Testis (tissue), 3 donors: ENCODE data around the gene ALS2CL. TPM values are rescaled to one million over a fixed set of nuclear protein-coding genes. Genes with fewer than 3 reads are reported as not detected.

Source experiments
- DNase-seq: peaks from one replicate; pipeline ENCODE4 v3.0.0-alpha.2; 2019
- H3K27ac ChIP-seq, 2 donors: fragments of 200-600 bp; sonication (generic); one replicate each; pipeline ENCODE4 v1.5.1; 2019
- H3K27me3 ChIP-seq: fragments of 200-600 bp; sonication (generic); one replicate; pipeline ENCODE4 v1.5.1; 2019
- H3K36me3 ChIP-seq: fragments of 200-600 bp; sonication (generic); one replicate; pipeline ENCODE4 v1.5.1; 2017; ENCODE audit warnings: low read depth; ENCODE audit errors: missing control alignments
- H3K4me1 ChIP-seq: fragments of 200-600 bp; sonication (generic); one replicate; pipeline ENCODE4 v1.5.1; 2019
- H3K4me3 ChIP-seq, 2 donors: fragments of 200-600 bp; sonication (generic); one replicate each; pipeline ENCODE4 v1.5.1; 2017 to 2019
- H3K9me3 ChIP-seq: fragments of 200-600 bp; sonication (generic); one replicate; pipeline ENCODE4 v1.5.1; 2017
- POLR2A ChIP-seq: fragments of 450-650 bp; IDR thresholded peaks from one replicate; pipeline ENCODE4 v1.6.1; 2017; ENCODE audit warnings: antibody characterized with exemption, mild to moderate bottlenecking, moderate library complexity
- WGBS, 2 donors: methylation state at CpG; one replicate each; pipeline ENCODE4 v1.1.5; 2018; 5-methylcytosine and 5-hydroxymethylcytosine counted together
- intact Hi-C: fragments of 100-400 bp; cut with DNase I; formaldehyde crosslinking; loops from one replicate; pipeline ENCODE4 v1.15.1; 2023; ENCODE audit warnings: low total_unique reads
- polyA plus RNA-seq: library from polyadenylated mRNA; stranded (reverse); fragments of 350-450 nt; fragmentation: Illumina TruSeq; extraction: RNeasy Lipid Tissue Mini Kit (QIAGEN cat#74804); gene quantifications from one replicate; pipeline ENCODE4 v1.2.3, GENCODE V29; 2014; ENCODE audit warnings: low read depth, low replicate concordance; ENCODE audit not compliant: insufficient read depth
- total RNA-seq, 2 donors: library from RNA; depleted of rRNA; stranded (reverse); fragments of >200 nt; gene quantifications; one replicate each; pipeline ENCODE4 v1.2.3, GENCODE V29; 2016
- TF ChIP-seq, protein P1 (sequence below), 3 experiments: fragments of 450-650 bp in 2 of 3; fragments of 200-600 bp in 1 of 3; sonication (generic) in 1 of 3; IDR thresholded peaks; one replicate each; pipeline ENCODE4 v1.5.1; 2016 to 2019; ENCODE audit warnings: antibody characterized with exemption in 3 of 3, mild to moderate bottlenecking in 2 of 3, moderate library complexity in 1 of 3

ALS2CL gene
- total and polyA plus RNA-seq, 3 donors from 2014 or later, result 4.4 to 11.2 (median 5.4) TPM

DNA sequence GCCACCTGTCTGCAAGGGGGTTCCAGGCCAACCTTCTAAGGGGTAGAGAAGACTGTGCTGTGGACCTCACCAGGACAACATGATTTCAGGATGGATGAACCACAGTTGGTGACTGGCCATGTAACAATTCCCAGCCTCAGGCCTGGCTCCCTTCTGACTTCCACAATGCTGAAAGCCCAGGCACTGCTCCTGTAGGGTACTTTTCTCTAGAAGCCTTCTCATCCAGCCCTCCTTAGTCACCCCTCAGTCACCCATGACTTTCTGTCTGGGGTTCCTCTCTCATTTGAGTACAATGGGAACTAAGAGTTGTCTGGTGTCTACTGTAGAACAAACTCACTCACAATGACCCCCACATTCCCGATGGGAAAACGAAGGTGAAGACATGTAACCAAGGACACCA lies 8.6 kb downstream of the ALS2CL start:
- TF ChIP-seq, protein P1, sequence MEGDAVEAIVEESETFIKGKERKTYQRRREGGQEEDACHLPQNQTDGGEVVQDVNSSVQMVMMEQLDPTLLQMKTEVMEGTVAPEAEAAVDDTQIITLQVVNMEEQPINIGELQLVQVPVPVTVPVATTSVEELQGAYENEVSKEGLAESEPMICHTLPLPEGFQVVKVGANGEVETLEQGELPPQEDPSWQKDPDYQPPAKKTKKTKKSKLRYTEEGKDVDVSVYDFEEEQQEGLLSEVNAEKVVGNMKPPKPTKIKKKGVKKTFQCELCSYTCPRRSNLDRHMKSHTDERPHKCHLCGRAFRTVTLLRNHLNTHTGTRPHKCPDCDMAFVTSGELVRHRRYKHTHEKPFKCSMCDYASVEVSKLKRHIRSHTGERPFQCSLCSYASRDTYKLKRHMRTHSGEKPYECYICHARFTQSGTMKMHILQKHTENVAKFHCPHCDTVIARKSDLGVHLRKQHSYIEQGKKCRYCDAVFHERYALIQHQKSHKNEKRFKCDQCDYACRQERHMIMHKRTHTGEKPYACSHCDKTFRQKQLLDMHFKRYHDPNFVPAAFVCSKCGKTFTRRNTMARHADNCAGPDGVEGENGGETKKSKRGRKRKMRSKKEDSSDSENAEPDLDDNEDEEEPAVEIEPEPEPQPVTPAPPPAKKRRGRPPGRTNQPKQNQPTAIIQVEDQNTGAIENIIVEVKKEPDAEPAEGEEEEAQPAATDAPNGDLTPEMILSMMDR (IDR thresholded peaks at IDR 0.05), result no peak
- no peak for TF ChIP-seq POLR2A
- intact Hi-C loops, result no loop called here
- no peak overlapping the region for H3K4me3 ChIP-seq
- H3K4me1 ChIP-seq, result no peaks in the 10 kb centered on the region
- H3K27me3 ChIP-seq, result no peaks in the 10 kb centered on the region
- WGBS, 2 donors, result 70 to 92% methylated on average over 2 of the region's 2 CpGs
- DNase-seq, result no peak
- H3K27ac ChIP-seq, result no peak overlapping the region
- H3K36me3 ChIP-seq, result no peaks in the 10 kb centered on the region
- no peaks in the 10 kb centered on the region for H3K9me3 ChIP-seq

DNA sequence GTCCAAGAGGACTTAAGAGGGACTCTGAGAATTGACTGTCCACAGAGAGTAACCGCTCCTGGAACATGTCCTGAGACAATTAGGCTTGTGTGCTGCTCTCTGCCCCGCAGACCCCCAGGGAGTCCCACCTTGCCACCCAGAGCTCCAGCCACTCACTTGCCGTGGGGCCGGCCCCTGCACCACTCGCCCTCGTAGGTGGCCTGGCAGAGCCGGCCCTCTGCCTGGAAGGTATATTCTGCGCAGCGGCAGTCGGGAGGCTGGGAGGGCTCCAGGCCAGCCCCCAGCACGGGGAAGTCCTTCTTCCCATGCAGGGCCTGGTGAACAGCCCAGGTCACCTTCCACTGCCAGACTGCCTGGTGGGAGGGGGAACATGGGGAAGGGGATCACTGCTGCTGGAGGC lies 10.5 kb downstream of the ALS2CL start:
- intact Hi-C loops, result no loop called here
- DNase-seq, result no peak
- 89% methylated on average over 11 of the region's 11 CpGs; no CpG with 5 or more reads in 1 of the 2 donors for WGBS, 2 donors
- no peaks in the 10 kb centered on the region for H3K4me1 ChIP-seq
- TF ChIP-seq, protein P1 (IDR thresholded peaks at IDR 0.05), result no peak
- TF ChIP-seq POLR2A, result no peak
- no peak overlapping the region for H3K4me3 ChIP-seq
- no peaks in the 10 kb centered on the region for H3K27me3 ChIP-seq
- H3K27ac ChIP-seq, result no peak overlapping the region
- H3K36me3 ChIP-seq, result no peaks in the 10 kb centered on the region
- no peaks in the 10 kb centered on the region for H3K9me3 ChIP-seq

DNA sequence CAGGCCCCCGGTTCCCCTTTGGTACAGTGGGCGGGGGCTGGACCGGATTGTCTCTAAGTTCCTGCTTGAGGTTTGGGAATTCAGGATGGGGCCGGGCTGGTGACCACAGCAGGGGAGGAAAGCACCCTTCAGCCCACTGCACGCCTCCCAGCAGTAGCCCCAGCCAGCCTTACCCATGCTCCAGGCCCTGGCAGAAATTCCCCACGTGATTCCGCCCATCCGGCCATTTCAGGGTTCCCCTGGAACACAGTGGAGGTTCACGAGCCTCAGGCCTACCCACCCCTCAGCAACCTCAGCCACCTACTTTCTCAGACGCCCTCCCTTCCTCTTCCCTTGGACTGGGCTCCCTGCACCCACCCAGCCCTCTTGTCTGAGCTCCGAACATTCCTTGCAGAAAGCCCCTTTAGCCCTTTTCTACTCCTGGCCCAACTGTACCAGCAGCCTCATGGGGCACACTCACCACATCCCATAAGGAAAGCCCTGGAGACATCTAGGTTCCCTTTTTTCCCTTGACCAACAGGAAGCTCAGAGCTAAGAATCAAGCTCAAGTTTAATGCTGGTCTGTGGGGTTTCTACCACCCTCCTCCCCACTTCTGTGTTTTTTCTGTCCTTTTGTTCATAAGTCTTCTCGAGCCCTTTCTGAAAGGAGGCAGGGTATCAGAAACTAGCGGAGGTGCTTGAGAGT lies 11.5 kb downstream of the ALS2CL start:
- 77 to 89% methylated on average over 12 to 13 of the region's 13 CpGs for WGBS, 2 donors
- no peak for DNase-seq
- no peaks in the 10 kb centered on the region for H3K27me3 ChIP-seq
- TF ChIP-seq, protein P1 (IDR thresholded peaks at IDR 0.05), result no peak
- no peak for TF ChIP-seq POLR2A
- no peaks in the 10 kb centered on the region for H3K9me3 ChIP-seq
- no peaks in the 10 kb centered on the region for H3K4me1 ChIP-seq
- no peaks in the 10 kb centered on the region for H3K36me3 ChIP-seq
- intact Hi-C loops, result no loop called here
- H3K27ac ChIP-seq, result no peak overlapping the region
- no peak overlapping the region for H3K4me3 ChIP-seq

DNA sequence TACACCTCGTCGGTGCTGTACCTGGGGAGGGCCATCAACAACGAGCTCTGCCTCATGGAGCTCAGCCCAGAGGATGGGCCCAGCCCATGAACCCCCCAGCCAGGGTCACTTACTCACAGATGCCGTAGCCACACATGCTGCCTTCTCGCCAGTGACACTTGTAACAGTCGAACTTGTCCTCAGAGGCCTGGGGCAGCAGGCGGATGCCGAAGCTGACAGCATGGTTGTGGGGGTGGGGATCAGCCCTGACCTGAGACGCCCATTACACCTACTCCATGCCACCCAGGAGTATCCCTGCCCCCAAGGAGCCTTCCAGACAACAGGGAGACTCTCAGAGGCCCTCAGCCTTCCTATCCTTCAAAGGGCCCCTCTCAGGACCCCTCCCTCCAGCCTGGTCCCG lies 12.1 kb downstream of the ALS2CL start:
- H3K9me3 ChIP-seq, result no peaks in the 10 kb centered on the region
- TF ChIP-seq, protein P1 (IDR thresholded peaks at IDR 0.05), result no peak
- no peak for TF ChIP-seq POLR2A
- no peak overlapping the region for H3K4me3 ChIP-seq
- no peaks in the 10 kb centered on the region for H3K27me3 ChIP-seq
- no peak for DNase-seq
- no peak overlapping the region for H3K27ac ChIP-seq
- 81 to 95% methylated on average over 4 to 10 of the region's 10 CpGs for WGBS, 2 donors
- intact Hi-C loops, result no loop called here
- H3K4me1 ChIP-seq, result no peaks in the 10 kb centered on the region
- H3K36me3 ChIP-seq, result no peaks in the 10 kb centered on the region

DNA sequence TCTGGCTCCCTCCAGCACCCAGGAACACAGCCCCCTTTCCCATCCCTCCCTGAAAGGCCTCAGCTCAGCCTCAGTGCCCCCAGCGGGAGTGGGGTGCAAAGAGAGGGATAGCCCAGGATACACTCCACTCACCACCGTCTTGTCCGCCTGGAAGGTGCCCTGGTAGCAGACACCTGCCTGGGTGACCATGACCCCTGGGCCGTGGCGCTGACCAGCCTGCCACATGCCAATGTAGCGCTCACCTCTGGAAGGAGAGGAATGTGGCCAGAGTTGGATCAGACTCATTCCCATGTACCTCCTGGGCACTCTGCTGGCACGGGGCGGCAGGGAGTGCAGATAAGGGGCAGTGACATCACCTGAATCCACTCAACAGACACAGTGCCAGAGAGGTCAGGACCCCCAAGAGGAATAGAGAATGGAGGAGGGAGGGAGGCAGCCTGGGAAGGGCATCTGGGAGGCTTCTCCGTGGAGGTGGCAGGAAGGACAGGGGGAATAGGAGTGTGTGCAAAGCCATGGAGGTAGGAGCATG lies 13.1 kb downstream of the ALS2CL start:
- DNase-seq, result no peak
- TF ChIP-seq POLR2A, result no peak
- TF ChIP-seq, protein P1 (IDR thresholded peaks at IDR 0.05), result no peak
- Histone ChIP-seq H3K27ac (no peak overlapping the region), H3K27me3 (no peaks in the 10 kb centered on the region), H3K36me3 (no peaks in the 10 kb centered on the region), H3K4me1 (no peaks in the 10 kb centered on the region), H3K4me3 (no peak overlapping the region), H3K9me3 (no peaks in the 10 kb centered on the region)
- WGBS, 2 donors, result 83 to 88% methylated on average over 6 to 9 of the region's 9 CpGs
- intact Hi-C loops, result no loop called here
